ENCODE results near the gene TMX2. TPM values are rescaled to one million over a fixed set of nuclear protein-coding genes. Genes with fewer than 3 reads are reported as not detected.

The TMX2 gene
- total and polyA plus RNA-seq, 9 of the 15 experiments (the other 6 are each of a cell fraction or from before 2014, with no cell fraction given): 176 to 433 (median 227) TPM

- H3K27me3 ChIP-seq (ENCODE audit: control insufficient read depth in 2 of 2, insufficient read depth in 2 of 2, low read length in 2 of 2): no peaks in the 10 kb centered on the region
- peak overlapping the region; percentile 79 for H3K4me2 ChIP-seq (ENCODE audit: insufficient read depth, low read length)
- H3K4me1 ChIP-seq (replicated peaks in 1 of 2; ENCODE audit: control insufficient read depth in 2 of 2, insufficient read depth in 2 of 2, low read length in 2 of 2): peaks cover 7 to 22% of the 10 kb centered on the region in 2 experiments; a peak in 4 of 5 replicates
- BruUV-seq (replicated peaks): no TSS peak
- peaks cover 75% of the 10 kb centered on the region for H3K79me2 ChIP-seq (ENCODE audit: control insufficient read depth, insufficient read depth, low read length)
- POLR2A ChIA-PET: interaction anchor here (0.7 to 6.2 kb wide), 7 partner anchors 8 to 40 kb away, joined by 3 to 88 read pairs (median 7); partner anchors contain the start of genes BTBD18 and SELENOH
- H3K9me1 ChIP-seq (ENCODE audit: control insufficient read depth, insufficient read depth, low read length): no peaks in the 10 kb centered on the region
- in situ Hi-C loops (cut with MboI): no loop called here
- intact Hi-C loops (cut with micrococcal nuclease): loop anchor here (5.0 kb wide), 1 partner anchor 33 kb away; no protein-coding TSS in a partner anchor
- H3K36me3 ChIP-seq (ENCODE audit: control insufficient read depth, insufficient read depth, low read length): peaks cover 9% of the 10 kb centered on the region; the same call in 2 of the 3 replicates
- peaks cover 7% of the 10 kb centered on the region for H4K20me1 ChIP-seq (replicated peaks; ENCODE audit: control insufficient read depth, insufficient read depth, low read length)
- FAIRE-seq (no peak), ATAC-seq (peak; percentile 13), DNase-seq (ENCODE audit: extremely low read depth in 1 of 4, low spot score in 3 of 4) (no peak)
- H3K27ac ChIP-seq (ENCODE audit: extremely low read depth, low read depth, low read length): peak overlapping the region; percentile 11; the same call in 2 of the 3 replicates
- CTCF ChIA-PET (ENCODE audit: low intra/inter-chr PET ratio): no interaction called here
- H3K9ac ChIP-seq (ENCODE audit: insufficient read depth in 1 of 2, low read depth in 2 of 2, low read length in 2 of 2): peak overlapping the region; percentile 9 to 39; a peak in 2 of 4 replicates
- H2AFZ ChIP-seq (ENCODE audit: low read depth, low read length): no peak overlapping the region
- TF ChIP-seq ZBTB2 (IDR thresholded peaks at IDR 0.05): no peak
- TF ChIP-seq MNT (conservative IDR thresholded peaks at IDR 0.05): 0 out of 4 replicates have a peak, but pooled peaks of 1 of the 2 experiments have one; percentile 16
- TF ChIP-seq ZNF764 (CRISPR knock-in tag; IDR thresholded peaks at IDR 0.05; ENCODE audit: low read depth): no peak
- no peak for TF ChIP-seq GTF2F1 (IDR thresholded peaks at IDR 0.05; ENCODE audit: low read depth, low read length)
- TF ChIP-seq CAMTA2 (CRISPR knock-in tag; conservative IDR thresholded peaks at IDR 0.05): no peak
- no peak for TF ChIP-seq SIN3B (IDR thresholded peaks at IDR 0.05; ENCODE audit: low read depth)
- TF ChIP-seq BMI1 (IDR thresholded peaks at IDR 0.05; ENCODE audit: low read length): no peak
- peak; percentile 85 for TF ChIP-seq HMBOX1 (IDR thresholded peaks at IDR 0.05)
- TF ChIP-seq COPS2 (conservative IDR thresholded peaks at IDR 0.05): no peak
- no peak for TF ChIP-seq CREB3 (tag; conservative IDR thresholded peaks at IDR 0.05; ENCODE audit: low read depth)
- no peak for TF ChIP-seq PRMT5 (CRISPR knock-in tag; IDR thresholded peaks at IDR 0.05)
- no peak for TF ChIP-seq EP400 (IDR thresholded peaks at IDR 0.05)
- no peak for TF ChIP-seq SMARCA5 (IDR thresholded peaks at IDR 0.05)
- no peaks in the 10 kb centered on the region for H3K9me3 ChIP-seq (replicated peaks; ENCODE audit: control insufficient read depth, insufficient read depth, low read depth, low read length)
- WGBS (ENCODE audit: insufficient coverage, low coverage, missing lambda C conversion rate): 0% methylated on average over 2 of the region's 2 CpGs
- peak overlapping the region; percentile 62 for H3K4me3 ChIP-seq
Measured at GRCh38 chr11:57764566-57764965, 52.2 kb downstream of the TMX2 start.
